Nephron progenitor cell (in vitro differentiated cells): ENCODE results near the gene PRR7.
A peak's percentile ranks its signal among the peaks of the same experiment; 100 is the strongest.

ENCODE experiments used
- DNase-seq: peaks from one replicate; pipeline ENCODE4 v3.0.0; 2021
- H3K27ac Mint-ChIP-seq: 2 replicates; pipeline ENCODE4 v1.8.0; 2021; ENCODE audit warnings: mild to moderate bottlenecking, moderate library complexity, mixed read lengths
- H3K27me3 Mint-ChIP-seq: 2 replicates; pipeline ENCODE4 v1.8.0; 2021; ENCODE audit warnings: mild to moderate bottlenecking, low read depth, mixed read lengths; ENCODE audit not compliant: poor library complexity
- H3K36me3 Mint-ChIP-seq: 2 replicates; pipeline ENCODE4 v1.8.0; 2021; ENCODE audit warnings: low read depth, mixed read lengths
- H3K4me1 Mint-ChIP-seq: 2 replicates; pipeline ENCODE4 v1.8.0; 2021; ENCODE audit warnings: mixed read lengths
- H3K4me3 Mint-ChIP-seq: 2 replicates; pipeline ENCODE4 v1.8.0; 2021; ENCODE audit warnings: mild to moderate bottlenecking, moderate library complexity, mixed read lengths
- H3K9me3 Mint-ChIP-seq: 2 replicates; pipeline ENCODE4 v1.8.0; 2021; ENCODE audit warnings: mild to moderate bottlenecking, moderate library complexity, mixed read lengths
- TF ChIP-seq, protein P1 (sequence below): fragments of 200-600 bp; sonication (generic); IDR thresholded peaks from 2 replicates; pipeline ENCODE4 v1.5.0; 2021; ENCODE audit warnings: antibody characterized with exemption

PRR7 gene

GRCh38 chr5:177468685-177469628 is 22.3 kb downstream of the PRR7 start:
- Mint-ChIP-seq H3K4me1 (peaks cover 39% of the 10 kb centered on the region), H3K9me3 (peaks cover 27% of the 10 kb centered on the region), H3K4me3 (no peak overlapping the region), H3K27me3 (no peaks in the 10 kb centered on the region), H3K36me3 (peaks cover 58% of the 10 kb centered on the region), H3K27ac (no peak overlapping the region)
- DNase-seq: no peak
- TF ChIP-seq, protein P1, sequence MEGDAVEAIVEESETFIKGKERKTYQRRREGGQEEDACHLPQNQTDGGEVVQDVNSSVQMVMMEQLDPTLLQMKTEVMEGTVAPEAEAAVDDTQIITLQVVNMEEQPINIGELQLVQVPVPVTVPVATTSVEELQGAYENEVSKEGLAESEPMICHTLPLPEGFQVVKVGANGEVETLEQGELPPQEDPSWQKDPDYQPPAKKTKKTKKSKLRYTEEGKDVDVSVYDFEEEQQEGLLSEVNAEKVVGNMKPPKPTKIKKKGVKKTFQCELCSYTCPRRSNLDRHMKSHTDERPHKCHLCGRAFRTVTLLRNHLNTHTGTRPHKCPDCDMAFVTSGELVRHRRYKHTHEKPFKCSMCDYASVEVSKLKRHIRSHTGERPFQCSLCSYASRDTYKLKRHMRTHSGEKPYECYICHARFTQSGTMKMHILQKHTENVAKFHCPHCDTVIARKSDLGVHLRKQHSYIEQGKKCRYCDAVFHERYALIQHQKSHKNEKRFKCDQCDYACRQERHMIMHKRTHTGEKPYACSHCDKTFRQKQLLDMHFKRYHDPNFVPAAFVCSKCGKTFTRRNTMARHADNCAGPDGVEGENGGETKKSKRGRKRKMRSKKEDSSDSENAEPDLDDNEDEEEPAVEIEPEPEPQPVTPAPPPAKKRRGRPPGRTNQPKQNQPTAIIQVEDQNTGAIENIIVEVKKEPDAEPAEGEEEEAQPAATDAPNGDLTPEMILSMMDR: no peak

DNA sequence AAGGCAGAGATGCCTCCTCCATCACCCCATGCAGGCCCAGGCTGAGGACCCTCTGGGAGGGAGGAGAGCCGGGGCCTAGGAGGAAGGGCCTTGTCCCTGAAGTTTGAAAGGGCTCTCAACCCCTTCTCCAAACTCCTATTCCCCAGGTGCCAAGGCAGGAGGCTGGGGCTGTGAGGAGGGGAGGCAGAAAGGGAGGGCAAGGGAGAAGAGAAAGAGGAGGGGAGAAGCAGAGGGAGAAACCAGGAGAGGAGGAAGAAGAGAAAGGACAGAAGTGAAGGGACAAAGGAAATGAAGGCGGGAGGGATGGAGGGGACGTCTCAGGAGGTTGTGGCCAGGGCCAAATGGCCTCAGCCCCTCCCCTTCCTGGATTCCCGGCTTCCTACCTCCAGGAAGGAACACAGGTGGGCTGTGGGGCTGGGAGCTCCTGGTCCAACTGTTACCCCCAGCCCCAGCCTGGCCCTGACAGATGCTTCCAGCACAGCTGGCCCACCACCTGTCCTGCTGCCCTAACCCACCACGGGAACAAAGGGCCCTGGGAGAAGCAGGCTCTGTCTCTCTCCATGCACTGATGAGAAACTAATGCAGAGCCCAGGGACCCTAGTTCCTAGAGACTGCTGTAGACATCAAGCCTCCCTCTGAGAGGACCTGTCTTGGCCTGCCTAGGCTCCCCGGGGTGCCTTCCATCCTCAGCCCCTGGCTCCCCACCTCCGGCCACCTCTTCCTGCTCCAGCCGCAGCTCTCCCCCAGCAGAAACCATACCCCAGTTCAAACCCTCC is 23.3 kb downstream of the PRR7 start:
- H3K27me3 Mint-ChIP-seq: no peaks in the 10 kb centered on the region
- peaks cover 52% of the 10 kb centered on the region for H3K36me3 Mint-ChIP-seq
- peak overlapping the region; percentile 95 for H3K27ac Mint-ChIP-seq
- TF ChIP-seq, protein P1: no peak
- no peak for DNase-seq
- H3K9me3 Mint-ChIP-seq: peaks cover 27% of the 10 kb centered on the region
- H3K4me1 Mint-ChIP-seq: peaks cover 48% of the 10 kb centered on the region
- peak overlapping the region; percentile 84 for H3K4me3 Mint-ChIP-seq

DNA sequence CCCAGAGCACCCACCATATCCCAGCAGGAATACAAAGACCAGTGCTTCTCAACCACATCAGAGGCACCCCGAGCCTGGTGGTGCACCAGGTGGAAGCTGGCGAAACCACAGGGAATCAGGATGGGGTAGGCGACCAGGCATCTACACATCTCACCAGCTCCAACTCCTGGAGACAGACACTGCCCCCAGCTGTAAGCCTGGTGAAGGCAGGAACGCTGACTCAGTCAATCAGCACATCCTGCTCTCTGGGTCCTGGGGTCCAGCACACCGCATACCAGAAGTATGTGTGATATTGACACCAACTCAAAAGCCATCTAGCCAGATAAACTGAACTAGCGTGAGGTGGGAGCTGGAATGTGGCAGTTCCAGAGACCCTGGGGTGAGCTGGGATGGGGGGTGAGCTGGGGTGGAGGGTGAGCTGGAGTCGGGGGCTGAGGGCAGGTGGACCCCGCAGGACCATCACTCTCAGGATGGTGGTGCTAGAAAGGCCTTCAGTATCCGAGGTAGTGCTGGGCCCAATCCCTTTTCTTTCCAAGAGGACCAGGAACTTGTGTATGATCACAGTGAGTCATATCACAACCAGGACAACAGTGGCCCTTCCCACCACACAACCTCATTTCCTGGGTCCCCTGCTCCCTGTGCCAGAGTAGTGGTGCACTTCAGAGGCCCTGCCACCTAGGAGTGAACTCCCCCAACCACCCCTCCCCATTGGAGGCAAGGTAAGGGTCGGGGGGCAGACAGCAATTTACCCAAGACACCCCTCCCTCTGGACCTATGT is 24.3 kb downstream of the PRR7 start:
- TF ChIP-seq, protein P1: no peak
- peak overlapping the region; percentile 84 for H3K4me3 Mint-ChIP-seq
- H3K27me3 Mint-ChIP-seq: no peaks in the 10 kb centered on the region
- peak overlapping the region; percentile 95 for H3K27ac Mint-ChIP-seq
- peaks cover 59% of the 10 kb centered on the region for H3K4me1 Mint-ChIP-seq
- H3K36me3 Mint-ChIP-seq: peaks cover 42% of the 10 kb centered on the region
- no peak for DNase-seq
- H3K9me3 Mint-ChIP-seq: peaks cover 17% of the 10 kb centered on the region

DNA sequence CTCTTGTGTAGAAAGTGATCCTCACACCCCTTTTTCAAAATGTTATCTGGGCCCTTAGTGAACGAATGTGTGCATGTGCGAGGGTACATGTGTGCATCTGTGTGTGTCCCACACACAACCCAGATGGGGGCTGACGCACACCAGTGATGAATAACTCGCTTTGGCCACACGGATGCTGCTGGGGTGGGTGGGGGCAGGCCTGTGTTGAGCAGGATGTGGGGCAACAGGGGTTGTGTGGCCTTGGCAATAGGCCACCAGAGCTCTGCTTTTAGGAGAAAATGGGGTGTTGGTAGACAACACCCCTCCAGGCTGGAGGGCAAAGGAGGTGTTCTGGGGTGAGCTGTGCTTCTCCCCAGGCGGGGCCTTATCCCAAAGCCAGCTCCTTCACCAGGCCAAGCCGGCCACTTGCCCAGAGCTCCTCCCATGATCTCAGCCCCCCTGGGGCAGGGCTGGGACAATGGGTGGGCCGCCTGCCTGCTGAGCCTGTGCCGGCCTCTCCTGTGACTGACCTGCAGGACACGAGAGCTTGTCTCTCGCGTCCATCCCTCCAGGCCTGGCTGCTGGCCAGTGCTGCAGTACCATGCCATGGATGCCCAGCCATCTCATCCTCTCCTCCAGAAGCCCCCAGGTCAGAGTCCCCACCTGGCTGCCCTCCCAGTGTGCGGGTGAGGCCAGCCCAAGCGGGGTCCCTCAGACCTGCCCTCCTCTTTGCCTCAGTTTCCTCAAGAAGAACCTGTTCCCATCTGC is 25.2 kb downstream of the PRR7 start:
- H3K9me3 Mint-ChIP-seq: peaks cover 9% of the 10 kb centered on the region
- peak overlapping the region; percentile 51 for H3K27ac Mint-ChIP-seq
- DNase-seq: no peak
- H3K27me3 Mint-ChIP-seq: no peaks in the 10 kb centered on the region
- peaks cover 66% of the 10 kb centered on the region for H3K4me1 Mint-ChIP-seq
- H3K36me3 Mint-ChIP-seq: peaks cover 34% of the 10 kb centered on the region
- peak overlapping the region; percentile 84 for H3K4me3 Mint-ChIP-seq
- TF ChIP-seq, protein P1: no peak
